Progenitor cell of endocrine pancreas (in vitro differentiated cells): ENCODE data around the gene H1-8. TPM values are rescaled to one million over a fixed set of nuclear protein-coding genes. Genes with fewer than 3 reads are reported as not detected.

ENCODE experiments used
- DNase-seq: peaks from one replicate; pipeline ENCODE4 v3.0.0; 2021; ENCODE audit warnings: low spot score; ENCODE audit not compliant: unreplicated experiment
- H3K27ac Mint-ChIP-seq: 2 replicates; pipeline ENCODE4 v1.8.0; 2021; ENCODE audit warnings: mild to moderate bottlenecking, moderate library complexity, mixed read lengths
- H3K27me3 Mint-ChIP-seq: 2 replicates; pipeline ENCODE4 v1.8.0; 2021; ENCODE audit warnings: mixed read lengths
- H3K36me3 Mint-ChIP-seq: 2 replicates; pipeline ENCODE4 v1.8.0; 2022; ENCODE audit warnings: mixed read lengths; ENCODE audit not compliant: insufficient read depth
- H3K4me1 Mint-ChIP-seq: 2 replicates; pipeline ENCODE4 v1.8.0; 2021; ENCODE audit warnings: low read depth, mixed read lengths
- H3K4me3 Mint-ChIP-seq: 2 replicates; pipeline ENCODE4 v1.8.0; 2021; ENCODE audit warnings: low read depth, mild to moderate bottlenecking, moderate library complexity, mixed read lengths
- H3K9me3 Mint-ChIP-seq: 2 replicates; pipeline ENCODE4 v1.8.0; 2021; ENCODE audit warnings: low read depth, mixed read lengths
- total RNA-seq: library from RNA; stranded (reverse); gene quantifications from 2 replicates; pipeline ENCODE4 v1.2.1, GENCODE V29; 2021
- TF ChIP-seq, protein P1 (sequence below): fragments of 200-600 bp; sonication (generic); IDR thresholded peaks from one replicate; pipeline ENCODE4 v1.5.0; 2021; ENCODE audit warnings: antibody characterized with exemption, mild to moderate bottlenecking; ENCODE audit not compliant: unreplicated experiment

Gene H1-8
- total RNA-seq, 1 donor from 2014 or later = not detected

DNA sequence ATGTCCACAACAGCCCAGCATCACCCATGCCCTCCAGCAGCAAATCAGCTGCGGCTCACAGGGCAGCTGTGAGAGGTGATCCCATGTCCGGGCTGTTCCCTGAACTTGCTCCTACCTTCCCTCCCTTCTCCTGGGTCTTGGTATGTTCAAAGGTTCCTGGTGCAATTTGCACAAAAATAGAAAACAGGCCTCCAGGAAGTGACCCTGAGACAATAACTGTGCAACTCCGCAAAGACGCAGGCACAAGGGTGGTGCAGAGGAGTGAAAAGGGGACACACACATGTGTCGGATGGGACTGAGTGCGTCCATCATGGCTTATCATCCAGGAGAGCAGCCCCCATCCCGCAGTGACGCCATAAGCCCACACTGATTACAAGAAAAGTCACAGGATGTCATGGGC lies 47.2 kb downstream of the H1-8 start:
- H3K4me3 Mint-ChIP-seq = no peak overlapping the region
- H3K4me1 Mint-ChIP-seq = peaks cover 31% of the 10 kb centered on the region

DNA sequence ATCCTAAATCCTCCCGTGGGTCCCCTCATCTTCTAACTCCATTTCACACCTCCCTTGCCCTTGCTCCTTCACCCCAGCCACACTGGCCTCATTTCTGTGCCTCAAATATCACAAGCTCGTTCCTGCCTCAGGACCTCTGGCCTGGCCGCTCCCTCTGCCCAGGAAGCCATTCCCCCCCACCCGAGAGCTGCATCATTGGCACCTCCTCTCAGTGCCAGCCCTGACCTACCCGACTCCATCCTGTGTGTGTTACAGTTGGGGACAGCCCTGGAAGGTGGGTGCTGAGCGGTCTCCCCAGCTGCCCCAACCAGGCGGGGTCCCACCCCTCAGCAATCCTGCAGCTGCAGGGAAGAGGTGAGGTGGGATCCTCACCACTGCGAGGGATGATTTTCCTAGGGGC lies 49.0 kb downstream of the H1-8 start:
- DNase-seq = no peak
- H3K27ac Mint-ChIP-seq = peak overlapping the region; percentile 7
- peaks cover 36% of the 10 kb centered on the region for H3K4me1 Mint-ChIP-seq
- H3K9me3 Mint-ChIP-seq = no peaks in the 10 kb centered on the region
- H3K27me3 Mint-ChIP-seq = peaks cover 3% of the 10 kb centered on the region
- no peaks in the 10 kb centered on the region for H3K36me3 Mint-ChIP-seq
- H3K4me3 Mint-ChIP-seq = no peak overlapping the region
- TF ChIP-seq, protein P1, sequence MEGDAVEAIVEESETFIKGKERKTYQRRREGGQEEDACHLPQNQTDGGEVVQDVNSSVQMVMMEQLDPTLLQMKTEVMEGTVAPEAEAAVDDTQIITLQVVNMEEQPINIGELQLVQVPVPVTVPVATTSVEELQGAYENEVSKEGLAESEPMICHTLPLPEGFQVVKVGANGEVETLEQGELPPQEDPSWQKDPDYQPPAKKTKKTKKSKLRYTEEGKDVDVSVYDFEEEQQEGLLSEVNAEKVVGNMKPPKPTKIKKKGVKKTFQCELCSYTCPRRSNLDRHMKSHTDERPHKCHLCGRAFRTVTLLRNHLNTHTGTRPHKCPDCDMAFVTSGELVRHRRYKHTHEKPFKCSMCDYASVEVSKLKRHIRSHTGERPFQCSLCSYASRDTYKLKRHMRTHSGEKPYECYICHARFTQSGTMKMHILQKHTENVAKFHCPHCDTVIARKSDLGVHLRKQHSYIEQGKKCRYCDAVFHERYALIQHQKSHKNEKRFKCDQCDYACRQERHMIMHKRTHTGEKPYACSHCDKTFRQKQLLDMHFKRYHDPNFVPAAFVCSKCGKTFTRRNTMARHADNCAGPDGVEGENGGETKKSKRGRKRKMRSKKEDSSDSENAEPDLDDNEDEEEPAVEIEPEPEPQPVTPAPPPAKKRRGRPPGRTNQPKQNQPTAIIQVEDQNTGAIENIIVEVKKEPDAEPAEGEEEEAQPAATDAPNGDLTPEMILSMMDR = no peak

More for the DNA sequence above, 47.2 kb downstream of the H1-8 start:
- no peak overlapping the region for H3K27ac Mint-ChIP-seq
- TF ChIP-seq, protein P1 = no peak
- H3K9me3 Mint-ChIP-seq = no peaks in the 10 kb centered on the region
- DNase-seq = no peak
- no peaks in the 10 kb centered on the region for H3K36me3 Mint-ChIP-seq
- peaks cover 3% of the 10 kb centered on the region for H3K27me3 Mint-ChIP-seq

DNA sequence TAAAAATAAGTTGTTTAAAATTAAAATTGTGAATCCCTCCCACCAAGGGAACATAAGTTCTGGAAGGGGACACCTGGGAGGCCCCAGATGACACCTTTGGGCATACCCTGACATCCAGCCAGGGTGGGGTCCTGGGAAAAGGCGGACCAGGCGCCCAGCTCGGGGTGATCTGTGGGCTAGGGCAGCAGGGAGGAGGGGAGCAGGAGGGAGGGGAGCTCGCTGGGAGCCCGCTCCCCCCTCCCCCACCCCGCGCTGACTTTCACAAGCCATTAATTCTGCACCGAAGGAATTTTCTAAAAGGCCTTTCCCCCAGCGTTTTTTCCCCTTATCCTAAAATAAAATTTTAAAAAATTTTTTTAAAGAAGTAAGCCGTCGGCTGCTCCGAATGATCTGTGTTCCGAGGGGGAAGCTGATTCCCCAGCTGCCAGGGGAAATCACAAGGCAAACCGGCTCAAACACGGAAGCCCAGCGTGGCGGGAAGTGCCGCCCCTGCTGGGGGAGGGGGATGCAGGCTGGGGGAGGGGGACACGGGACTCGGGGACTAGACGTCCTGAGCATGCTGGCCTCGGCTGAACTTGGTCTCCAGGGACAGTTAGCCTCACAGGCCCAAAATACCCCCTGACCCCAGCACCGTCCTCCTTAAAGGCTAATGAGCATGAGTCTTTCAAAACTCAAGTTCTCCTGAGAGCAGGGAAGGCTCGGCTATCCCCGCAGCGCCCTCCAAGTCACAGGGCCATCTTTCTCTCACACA lies 49.6 kb downstream of the H1-8 start:
- Mint-ChIP-seq H3K4me1 (peaks cover 38% of the 10 kb centered on the region), H3K9me3 (no peaks in the 10 kb centered on the region), H3K27me3 (peaks cover 3% of the 10 kb centered on the region), H3K36me3 (no peaks in the 10 kb centered on the region), H3K27ac (no peak overlapping the region), H3K4me3 (no peak overlapping the region)
- DNase-seq = no peak
- TF ChIP-seq, protein P1 = no peak

DNA sequence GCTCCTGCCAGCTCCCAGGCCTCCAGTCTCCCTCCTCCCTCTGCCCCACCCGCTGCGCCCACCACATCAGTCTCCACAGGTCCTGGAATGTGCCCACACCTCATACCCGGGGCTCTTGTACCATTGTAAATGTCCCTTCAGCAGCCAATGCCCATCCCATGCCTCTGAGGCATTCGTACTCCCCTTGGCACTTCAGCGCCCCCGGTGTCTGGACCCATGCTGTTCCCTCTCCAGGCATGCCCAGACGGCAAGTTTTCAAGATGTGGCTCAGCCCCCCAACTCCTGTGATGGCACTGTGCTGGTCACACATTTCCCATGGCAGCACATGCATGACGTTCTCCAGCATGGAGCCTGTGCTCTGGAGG lies 50.2 kb downstream of the H1-8 start:
- TF ChIP-seq, protein P1 = no peak
- Mint-ChIP-seq H3K9me3 (no peaks in the 10 kb centered on the region), H3K4me1 (peaks cover 42% of the 10 kb centered on the region), H3K36me3 (no peaks in the 10 kb centered on the region), H3K27me3 (peaks cover 3% of the 10 kb centered on the region), H3K4me3 (peak overlapping the region; percentile 30), H3K27ac (peak overlapping the region; percentile 38)
- no peak for DNase-seq

DNA sequence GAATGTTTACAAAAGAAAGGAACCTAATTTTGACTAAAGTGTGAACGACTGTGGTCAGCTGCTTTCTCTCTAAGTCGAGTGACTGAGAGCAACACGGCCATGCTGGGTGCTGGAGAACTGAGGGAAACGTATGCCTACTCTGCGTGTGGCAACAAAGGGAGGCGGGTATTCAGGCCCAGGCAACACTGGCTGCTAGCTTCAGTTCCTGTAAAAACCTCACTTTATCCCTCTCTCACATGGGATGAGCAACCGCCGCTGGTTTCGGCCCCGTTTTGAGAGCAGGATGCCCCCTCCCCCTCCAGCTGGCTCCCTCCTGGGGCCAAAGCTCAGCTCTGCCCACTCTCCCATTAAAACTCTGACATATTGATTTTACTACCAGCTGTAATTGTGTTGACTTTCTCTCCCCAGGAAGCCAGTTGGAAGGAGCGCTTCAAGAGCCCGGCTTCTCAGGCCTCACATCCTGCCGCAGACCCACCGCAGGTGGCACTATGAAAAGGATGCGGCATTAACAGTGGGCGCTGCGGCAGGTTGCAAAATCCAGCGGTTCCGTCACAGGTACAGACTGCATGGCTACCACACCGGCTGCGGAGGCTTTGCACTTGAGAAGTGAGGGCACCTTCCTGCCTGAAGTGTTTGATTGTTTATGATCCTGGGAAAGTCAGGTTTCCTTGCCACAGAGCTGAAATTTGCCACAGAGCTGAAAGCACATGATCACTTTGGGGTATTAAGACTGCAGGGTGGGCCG lies 50.8 kb downstream of the H1-8 start:
- H3K9me3 Mint-ChIP-seq = no peaks in the 10 kb centered on the region
- TF ChIP-seq, protein P1 = no peak
- H3K27me3 Mint-ChIP-seq = peaks cover 3% of the 10 kb centered on the region
- peak; percentile 22 for DNase-seq
- H3K36me3 Mint-ChIP-seq = no peaks in the 10 kb centered on the region
- H3K27ac Mint-ChIP-seq = peak overlapping the region; percentile 38
- H3K4me1 Mint-ChIP-seq = peaks cover 42% of the 10 kb centered on the region
- H3K4me3 Mint-ChIP-seq = peak overlapping the region; percentile 30
